Duodenal mucosa (tissue), 2 donors: ENCODE data around the gene DNAH9.

Source experiments
- H3K27ac ChIP-seq: one replicate; pipeline ENCODE4 v1.7.0; 2013; ENCODE audit warnings: low read depth, low read length
- H3K27me3 ChIP-seq, 2 donors: one replicate each; pipeline ENCODE4 v1.7.0; 2013; ENCODE audit warnings: low read length in 2 of 2, control low read depth in 1 of 2; ENCODE audit not compliant: insufficient read depth in 2 of 2, control insufficient read depth in 1 of 2
- H3K36me3 ChIP-seq, 2 donors: one replicate each; pipeline ENCODE4 v1.7.0; 2013; ENCODE audit warnings: low read length in 2 of 2, control low read depth in 1 of 2; ENCODE audit not compliant: insufficient read depth in 2 of 2, control insufficient read depth in 1 of 2
- H3K4me1 ChIP-seq, 2 donors: one replicate each; pipeline ENCODE4 v1.7.0; 2013; ENCODE audit warnings: low read length in 2 of 2, control low read depth in 1 of 2; ENCODE audit not compliant: insufficient read depth in 2 of 2, control insufficient read depth in 1 of 2
- H3K4me3 ChIP-seq, 2 donors: one replicate each; pipeline ENCODE4 v1.7.0; 2013; ENCODE audit warnings: low read length in 2 of 2, low read depth in 1 of 2
- H3K9ac ChIP-seq, 2 donors: one replicate each; pipeline ENCODE4 v1.7.0; 2013; ENCODE audit warnings: low read length in 2 of 2, low read depth in 1 of 2
- H3K9me3 ChIP-seq, 2 donors: one replicate each; pipeline ENCODE4 v1.7.0; 2013; ENCODE audit warnings: low read length in 2 of 2, control low read depth in 1 of 2; ENCODE audit not compliant: control insufficient read depth in 1 of 2

Gene DNAH9

GRCh38 chr17:11589716-11590115, 8.6 kb upstream of the DNAH9 start:
- Histone ChIP-seq H3K27me3 (no peaks in the 10 kb centered on the region), H3K4me3 (no peak overlapping the region), H3K9ac (no peak overlapping the region), H3K4me1 (no peaks in the 10 kb centered on the region), H3K27ac (no peak overlapping the region), H3K9me3 (no peaks in the 10 kb centered on the region), H3K36me3 (no peaks in the 10 kb centered on the region)

- no peaks in the 10 kb centered on the region for H3K4me1 ChIP-seq
- no peak overlapping the region for H3K9ac ChIP-seq
- H3K36me3 ChIP-seq = no peaks in the 10 kb centered on the region
- no peaks in the 10 kb centered on the region for H3K27me3 ChIP-seq
- H3K9me3 ChIP-seq = no peaks in the 10 kb centered on the region
- no peak overlapping the region for H3K4me3 ChIP-seq
- no peak overlapping the region for H3K27ac ChIP-seq
These were observed 3.4 kb downstream of the DNAH9 start for GRCh38 chr17:11601661-11602060.

- H3K9ac ChIP-seq = no peak overlapping the region
- no peaks in the 10 kb centered on the region for H3K9me3 ChIP-seq
- H3K4me1 ChIP-seq = peaks cover 0 to 8% of the 10 kb centered on the region in 2 donors
- no peaks in the 10 kb centered on the region for H3K27me3 ChIP-seq
- no peak overlapping the region for H3K4me3 ChIP-seq
- H3K36me3 ChIP-seq = no peaks in the 10 kb centered on the region
- H3K27ac ChIP-seq = peak overlapping the region; percentile 6
These were observed 10.1 kb downstream of the DNAH9 start for GRCh38 chr17:11608396-11608795.

DNA sequence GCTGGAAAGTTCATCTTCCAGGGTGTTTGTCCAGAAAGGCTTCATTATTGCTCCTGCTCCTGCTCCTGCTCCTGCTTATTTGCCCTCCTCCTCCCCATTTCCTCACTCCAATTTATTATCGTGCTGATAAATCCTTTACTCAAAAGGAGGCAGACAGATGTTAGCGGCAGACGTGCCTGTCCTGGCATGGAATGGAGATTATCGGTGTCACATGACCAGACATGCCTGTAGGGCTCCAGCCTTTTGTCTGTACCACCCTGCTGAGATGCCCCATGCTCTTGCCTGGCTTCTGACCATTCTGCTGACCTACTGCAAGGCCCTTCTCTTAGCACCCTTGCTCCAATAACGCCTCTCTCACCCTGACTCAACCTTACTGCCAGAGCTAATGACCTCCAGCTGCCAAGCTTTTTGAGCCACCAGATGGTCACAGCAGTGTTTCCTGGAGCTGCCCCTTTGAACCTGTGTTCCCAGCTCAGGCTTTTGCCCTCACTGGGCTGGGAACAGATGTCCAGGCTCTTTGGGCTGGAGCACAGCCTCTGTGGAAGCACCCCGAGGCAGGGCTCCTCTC, 12.8 kb downstream of the DNAH9 start:
- H3K27me3 ChIP-seq = no peaks in the 10 kb centered on the region
- H3K9ac ChIP-seq = no peak overlapping the region
- H3K27ac ChIP-seq = no peak overlapping the region
- no peak overlapping the region for H3K4me3 ChIP-seq
- H3K9me3 ChIP-seq = no peaks in the 10 kb centered on the region
- H3K36me3 ChIP-seq = no peaks in the 10 kb centered on the region
- peaks cover 0 to 8% of the 10 kb centered on the region in 2 donors for H3K4me1 ChIP-seq

GRCh38 chr17:11612956-11613355, 14.7 kb downstream of the DNAH9 start:
- H3K36me3 ChIP-seq = no peaks in the 10 kb centered on the region
- no peak overlapping the region for H3K27ac ChIP-seq
- no peak overlapping the region for H3K9ac ChIP-seq
- H3K4me1 ChIP-seq = peaks cover 0 to 8% of the 10 kb centered on the region in 2 donors
- no peaks in the 10 kb centered on the region for H3K27me3 ChIP-seq
- H3K9me3 ChIP-seq = no peaks in the 10 kb centered on the region
- H3K4me3 ChIP-seq = no peak overlapping the region

DNA sequence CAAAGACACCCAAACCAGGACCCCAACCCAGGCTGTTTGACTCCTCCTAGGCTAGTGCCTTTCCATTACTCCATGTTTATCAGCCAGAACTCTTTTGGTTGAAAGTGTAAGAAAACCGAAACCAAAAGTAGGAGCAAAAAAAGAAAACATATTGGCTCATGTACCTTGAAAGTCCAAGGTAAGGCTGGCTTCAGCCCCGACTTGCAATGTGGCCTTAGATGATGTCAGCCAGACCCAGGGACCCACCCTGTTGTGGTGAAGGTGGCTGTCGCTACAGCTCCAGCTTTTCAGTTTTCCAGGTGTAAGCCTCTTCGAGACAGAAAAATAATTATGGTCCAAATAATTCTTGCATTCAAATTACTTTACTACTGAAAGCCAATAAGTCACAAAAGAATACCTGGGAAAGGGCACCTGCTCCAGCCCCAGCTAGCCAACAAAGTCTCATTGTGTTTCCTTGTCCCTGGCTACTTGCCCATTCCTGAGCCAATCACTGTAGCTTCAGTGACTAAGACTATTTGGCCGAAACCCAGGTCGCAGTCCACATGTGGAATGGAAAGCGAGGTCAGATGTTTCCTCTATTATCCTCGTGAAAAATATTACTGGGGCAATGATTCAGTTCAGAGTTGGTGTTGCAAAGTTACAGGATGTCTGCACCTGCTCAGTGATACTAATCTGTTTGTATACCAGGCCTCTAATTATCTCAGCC, 20.7 kb downstream of the DNAH9 start:
- H3K9ac ChIP-seq = no peak overlapping the region
- H3K36me3 ChIP-seq = no peaks in the 10 kb centered on the region
- H3K27me3 ChIP-seq = no peaks in the 10 kb centered on the region
- H3K4me3 ChIP-seq = peak overlapping the region; percentile 3 to 43
- no peaks in the 10 kb centered on the region for H3K9me3 ChIP-seq
- no peak overlapping the region for H3K27ac ChIP-seq
- peaks cover 5 to 7% of the 10 kb centered on the region in 2 donors for H3K4me1 ChIP-seq

- Histone ChIP-seq H3K9ac (no peak overlapping the region), H3K36me3 (no peaks in the 10 kb centered on the region), H3K27me3 (no peaks in the 10 kb centered on the region), H3K27ac (no peak overlapping the region), H3K9me3 (no peaks in the 10 kb centered on the region), H3K4me3 (no peak overlapping the region), H3K4me1 (peaks cover 5 to 7% of the 10 kb centered on the region in 2 donors)
These were observed 24.2 kb downstream of the DNAH9 start for GRCh38 chr17:11622492-11622891.

DNA sequence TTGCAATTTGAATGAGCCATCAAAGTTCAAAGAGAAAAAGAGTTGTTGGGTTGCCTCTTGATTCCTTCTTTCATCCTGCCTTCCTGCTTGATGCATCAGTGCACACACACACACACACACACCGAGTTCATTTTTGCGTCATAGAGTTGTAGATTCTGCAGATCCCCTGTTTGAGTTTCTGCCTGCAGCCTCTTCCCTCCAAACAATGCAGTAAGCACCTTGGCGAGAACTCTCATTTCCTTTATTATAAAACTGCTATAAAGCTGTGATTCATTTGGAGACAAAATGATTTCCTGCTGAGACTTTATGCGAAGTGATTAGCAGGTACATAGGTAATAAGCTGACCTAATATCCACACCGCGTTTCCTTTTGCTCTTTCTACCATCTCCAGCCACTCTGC, 26.7 kb downstream of the DNAH9 start:
- no peak overlapping the region for H3K4me3 ChIP-seq
- H3K9ac ChIP-seq = no peak overlapping the region
- H3K4me1 ChIP-seq = no peaks in the 10 kb centered on the region
- no peak overlapping the region for H3K27ac ChIP-seq
- no peaks in the 10 kb centered on the region for H3K36me3 ChIP-seq
- no peaks in the 10 kb centered on the region for H3K9me3 ChIP-seq
- no peaks in the 10 kb centered on the region for H3K27me3 ChIP-seq

DNA sequence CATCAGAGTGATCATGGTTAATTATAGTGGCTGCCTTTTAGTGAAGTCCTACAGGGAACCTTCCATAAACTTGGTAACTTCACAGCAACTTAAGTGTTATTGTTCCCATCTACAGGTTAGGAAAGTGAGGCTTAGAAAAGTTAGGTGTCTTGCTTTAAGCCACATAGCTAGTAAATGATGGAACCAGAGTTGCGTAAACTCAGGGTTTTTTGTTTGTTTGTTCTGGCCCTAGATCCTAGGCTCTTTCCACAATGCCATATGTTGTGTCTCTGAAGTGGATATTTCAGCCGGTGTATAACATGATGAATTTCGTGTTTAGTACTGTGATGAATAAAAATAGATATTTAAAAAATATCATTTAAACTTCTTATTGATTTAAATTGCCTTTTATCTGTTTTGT, 27.6 kb downstream of the DNAH9 start:
- Histone ChIP-seq H3K36me3 (no peaks in the 10 kb centered on the region), H3K9ac (no peak overlapping the region), H3K27me3 (no peaks in the 10 kb centered on the region), H3K27ac (no peak overlapping the region), H3K4me1 (no peaks in the 10 kb centered on the region), H3K9me3 (no peaks in the 10 kb centered on the region), H3K4me3 (no peak overlapping the region)

- no peak overlapping the region for H3K4me3 ChIP-seq
- H3K36me3 ChIP-seq = no peaks in the 10 kb centered on the region
- H3K27ac ChIP-seq = no peak overlapping the region
- H3K27me3 ChIP-seq = no peaks in the 10 kb centered on the region
- H3K4me1 ChIP-seq = no peaks in the 10 kb centered on the region
- H3K9ac ChIP-seq = no peak overlapping the region
- H3K9me3 ChIP-seq = no peaks in the 10 kb centered on the region
These were observed 29.2 kb downstream of the DNAH9 start for GRCh38 chr17:11627301-11627940.
